ENCODE results near the gene GUCY2D.
"Not testable (repeated sequence)": the region's sequence is repeated elsewhere in the genome, so short reads cannot be mapped to it uniquely, and the experiment has no call there.

Gene GUCY2D

DNA sequence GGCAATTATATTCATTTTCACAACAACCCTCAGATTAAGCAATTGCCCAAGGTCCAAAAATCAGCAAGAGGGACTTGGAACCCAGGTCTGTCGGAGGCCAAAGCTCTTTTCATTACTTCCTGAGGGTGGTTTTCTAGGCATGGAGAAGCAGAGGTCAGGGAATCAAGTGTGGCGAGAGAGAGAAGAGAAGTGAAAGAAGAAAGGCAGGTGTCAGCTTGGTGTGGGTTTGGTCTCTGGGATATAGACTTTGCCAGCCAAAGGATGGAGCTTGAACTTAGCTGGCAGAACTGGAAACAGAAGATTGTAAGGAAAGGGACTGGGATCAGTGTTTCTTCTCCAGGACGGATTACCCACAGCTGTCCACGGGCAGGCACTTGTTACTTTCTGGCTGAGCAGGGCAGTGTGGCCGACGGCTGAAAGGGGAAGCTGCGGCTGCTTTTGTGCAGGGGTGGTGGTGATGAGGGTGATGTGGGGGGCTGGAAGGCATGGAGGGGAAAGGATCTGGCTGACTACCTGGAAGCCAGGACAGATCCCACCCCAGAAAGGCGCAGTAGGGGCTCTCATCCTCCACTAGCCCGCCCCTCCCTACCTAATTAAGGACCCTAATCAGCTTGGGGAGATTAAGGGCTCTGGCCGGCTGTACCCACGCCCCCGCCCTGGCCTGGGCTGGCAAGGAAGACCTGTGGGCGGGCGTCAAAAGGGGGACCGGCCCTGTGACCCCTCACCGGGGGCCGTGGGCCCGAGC is at the start of gene GUCY2D:
GUCY2D (plus strand) TSS at position 640 of the 745 bp plus-strand sequence. CDS start 433 bp downstream, outside the sequence.
- no peak for DNase-seq (ENCODE audit: low read depth in 4 of 4, low spot score in 1 of 4)

DNA sequence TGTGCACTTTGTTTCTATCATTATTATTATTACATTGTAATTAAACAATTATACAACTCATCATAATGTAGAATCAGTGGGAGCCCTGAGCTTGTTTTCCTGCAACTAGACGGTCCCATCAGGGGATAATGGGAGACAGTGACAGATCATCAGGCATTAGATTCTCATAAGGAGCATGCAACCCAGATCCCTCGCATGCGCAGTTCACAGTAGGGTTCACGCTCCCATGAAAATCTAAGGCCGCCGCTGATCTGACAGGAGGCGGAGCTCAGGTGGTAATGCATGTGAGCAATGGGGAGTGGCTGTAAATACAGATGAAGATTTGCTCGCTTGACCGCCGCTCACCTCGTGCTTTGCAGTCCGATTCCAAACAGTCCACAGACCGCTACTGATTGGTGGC is 49.1 kb upstream of the GUCY2D start:
- not testable (repeated sequence) for DNase-seq (ENCODE audit: low read depth in 4 of 4, low spot score in 1 of 4)

DNA sequence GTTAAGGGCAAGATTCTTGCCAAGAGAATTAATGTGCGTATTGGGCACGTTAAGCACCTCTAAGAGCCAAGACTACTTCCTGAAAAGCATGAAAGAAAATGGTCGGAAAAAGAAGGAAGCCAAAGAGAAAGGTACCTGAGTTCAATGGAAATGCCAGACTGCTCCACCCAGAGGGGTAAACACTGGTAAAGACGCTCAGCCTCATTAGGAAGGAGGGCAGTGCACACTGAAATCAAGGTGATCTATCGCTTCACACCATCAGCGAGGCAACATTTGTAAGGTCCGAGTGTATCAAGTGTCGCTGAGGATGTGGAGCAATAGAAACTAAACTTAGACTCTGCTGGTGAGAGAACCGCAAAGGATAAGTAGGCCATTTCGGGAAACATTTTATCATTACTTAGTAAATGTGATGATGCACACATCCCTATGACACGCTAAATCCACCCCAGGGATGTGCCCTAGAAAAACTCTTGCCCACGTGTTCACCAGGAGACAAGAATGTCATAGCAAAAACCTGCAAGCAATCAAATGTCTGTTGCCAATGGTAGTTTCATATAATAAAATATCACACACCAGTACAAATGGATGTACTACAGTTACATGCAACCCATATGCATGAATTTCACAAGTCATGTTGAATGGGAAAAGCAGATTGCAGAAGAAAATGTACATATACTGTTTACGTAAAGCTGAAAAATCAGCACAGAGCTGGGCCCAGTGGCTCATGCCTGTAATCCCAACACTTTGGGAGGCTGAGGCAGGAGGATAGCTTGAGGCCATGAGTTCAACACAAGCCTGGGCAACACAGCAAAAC is 46.8 kb upstream of the GUCY2D start:
- DNase-seq (ENCODE audit: low read depth in 4 of 4, low spot score in 1 of 4) = no peak

DNA sequence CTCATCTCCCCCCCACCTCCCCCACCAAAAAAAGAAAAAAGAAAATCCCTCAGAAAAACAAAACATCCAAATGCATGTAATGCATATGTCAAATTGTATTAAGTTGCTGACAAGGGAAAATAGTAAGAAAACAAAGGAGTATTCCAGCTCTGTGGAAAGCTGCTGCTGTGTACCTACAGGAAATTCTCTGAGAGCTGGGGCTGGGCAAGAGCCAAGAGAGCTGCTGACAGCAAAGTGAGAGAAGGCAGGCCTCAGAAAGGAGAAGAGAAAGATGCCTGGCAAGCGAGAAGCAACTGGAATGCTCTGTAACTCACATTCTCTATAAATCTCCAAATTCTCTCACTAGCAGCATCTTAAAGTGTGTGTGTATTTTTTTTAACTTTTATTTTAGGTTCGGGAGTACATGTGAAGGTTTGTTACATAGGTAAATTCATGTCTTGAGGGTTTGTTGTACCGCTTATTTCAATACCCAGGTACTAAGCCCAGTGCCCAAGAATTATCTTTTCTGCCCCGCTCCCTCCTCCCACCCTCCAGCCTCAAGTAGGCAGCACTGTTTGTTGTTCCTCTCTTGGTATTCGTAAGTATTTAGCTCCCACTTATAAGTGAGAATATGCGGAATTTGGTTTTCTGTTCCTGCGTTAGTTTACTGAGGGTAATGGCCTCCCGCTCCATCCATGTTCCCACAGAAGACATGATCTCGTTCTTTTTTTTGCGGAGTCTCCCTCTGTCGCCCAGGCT is 46.0 kb upstream of the GUCY2D start:
- no peak for DNase-seq (ENCODE audit: low read depth in 4 of 4, low spot score in 1 of 4)

DNA sequence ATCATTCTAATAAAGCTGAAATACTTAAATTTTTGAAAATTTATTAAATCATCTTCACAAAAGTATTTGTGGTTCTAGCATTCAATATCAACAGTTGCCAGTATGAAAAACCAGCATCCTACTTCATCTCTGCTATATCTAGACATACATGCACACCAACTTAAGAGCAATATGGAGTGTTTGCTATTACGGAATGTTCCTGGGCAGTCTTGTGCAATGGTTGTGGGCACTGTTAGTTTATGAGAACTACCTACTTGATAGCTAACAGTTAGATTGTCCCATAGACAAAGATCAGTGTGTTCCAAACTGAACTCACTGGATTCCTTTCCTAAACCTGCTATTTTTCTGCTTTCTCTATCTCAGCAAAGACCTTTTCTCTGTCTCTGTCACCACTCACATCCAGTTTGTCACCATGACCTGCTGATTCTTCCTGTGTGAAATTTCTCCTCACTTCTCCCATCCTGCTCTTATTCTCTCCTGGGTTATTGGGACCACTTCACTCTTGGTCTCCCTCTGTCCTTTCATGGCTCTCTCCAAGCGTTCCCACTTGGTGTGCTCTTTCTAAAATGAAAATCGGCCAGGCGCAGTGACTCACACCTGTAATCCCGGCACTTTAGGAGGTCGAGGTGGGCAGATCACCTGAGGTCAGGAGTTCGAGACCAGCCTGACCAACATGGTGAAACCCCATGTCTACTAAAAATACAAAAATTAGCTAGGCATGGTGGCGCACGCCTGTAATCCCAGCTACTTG is 42.7 kb upstream of the GUCY2D start:
- DNase-seq (ENCODE audit: low read depth in 4 of 4, low spot score in 1 of 4) = no peak

DNA sequence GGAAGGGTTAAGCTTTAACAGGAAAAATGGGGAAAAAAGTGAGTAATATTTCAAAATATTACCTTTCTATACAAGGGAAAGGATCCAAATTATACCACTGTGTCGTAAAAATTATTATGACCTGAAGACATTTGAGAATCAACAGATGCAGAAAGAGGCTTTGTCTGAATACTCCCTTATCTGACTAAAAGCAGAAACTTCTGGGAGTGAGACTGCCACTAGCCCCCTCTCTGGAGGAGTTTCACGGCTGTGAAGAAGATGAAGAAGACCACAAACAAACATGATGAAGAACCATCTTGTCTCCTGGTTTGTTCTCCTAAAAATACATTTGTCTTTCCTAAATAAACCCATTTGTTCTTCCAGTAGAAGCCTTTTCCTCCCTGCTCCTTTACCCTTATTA is 41.0 kb upstream of the GUCY2D start:
- no peak for DNase-seq (ENCODE audit: low read depth in 4 of 4, low spot score in 1 of 4)

DNA sequence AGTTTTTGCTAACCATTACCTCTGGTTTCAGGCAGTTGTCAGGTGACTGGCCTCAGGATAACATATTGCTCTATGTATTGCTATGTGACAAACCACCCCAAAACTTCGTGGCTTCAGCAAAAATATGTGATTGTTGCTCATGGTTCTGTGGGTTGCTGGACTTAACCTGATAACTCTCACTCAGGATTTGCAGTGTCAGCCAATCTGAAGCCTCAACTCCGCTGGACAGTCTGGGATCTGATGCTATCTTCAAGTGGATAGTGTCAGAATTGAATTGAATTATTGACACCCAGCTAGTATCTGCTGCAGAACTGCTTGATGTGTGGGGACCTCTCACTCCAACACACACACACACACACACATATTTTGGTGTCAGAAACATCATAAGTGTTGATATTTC is 34.7 kb upstream of the GUCY2D start:
- no peak for DNase-seq (ENCODE audit: low read depth in 4 of 4, low spot score in 1 of 4)

DNA sequence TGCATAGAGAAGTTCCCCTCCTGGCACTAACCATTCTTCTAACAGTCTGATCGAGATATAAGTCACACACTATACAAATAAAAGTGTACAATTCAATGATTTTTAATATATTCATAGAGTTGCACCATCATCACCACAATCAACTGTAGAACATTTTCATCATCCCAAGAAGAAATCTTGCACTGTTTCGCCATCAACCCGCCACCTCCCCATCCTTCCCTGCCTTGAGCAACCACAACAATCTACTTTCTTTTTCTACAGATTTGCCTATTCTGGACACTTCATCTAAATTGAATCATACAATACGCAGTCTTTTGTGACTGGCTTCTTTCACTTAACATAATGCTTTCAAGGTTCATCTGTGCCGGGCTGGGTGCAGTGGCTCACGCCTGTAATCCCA is 33.0 kb upstream of the GUCY2D start:
- no peak for DNase-seq (ENCODE audit: low read depth in 4 of 4, low spot score in 1 of 4)

DNA sequence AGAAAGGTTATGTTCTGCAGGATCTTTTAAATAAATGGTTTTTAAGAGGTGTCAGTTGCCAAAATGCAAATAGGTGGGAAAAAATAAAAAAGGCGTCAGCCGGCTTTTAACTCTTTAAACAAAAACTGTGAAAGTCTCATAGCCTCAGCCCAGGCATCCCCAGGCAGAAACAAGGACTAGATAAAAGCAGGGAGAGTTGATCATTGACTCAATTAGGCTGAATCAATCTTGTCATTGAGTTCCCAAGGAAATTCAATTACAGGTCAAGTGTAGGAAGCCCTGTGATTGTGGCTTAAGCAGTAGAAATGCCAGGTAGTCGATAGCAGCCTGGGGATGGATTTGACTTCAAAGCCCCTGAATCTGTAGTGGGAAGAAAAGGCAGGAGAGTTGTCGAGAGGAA is 30.8 kb upstream of the GUCY2D start:
- no peak for DNase-seq (ENCODE audit: low read depth in 4 of 4, low spot score in 1 of 4)

DNA sequence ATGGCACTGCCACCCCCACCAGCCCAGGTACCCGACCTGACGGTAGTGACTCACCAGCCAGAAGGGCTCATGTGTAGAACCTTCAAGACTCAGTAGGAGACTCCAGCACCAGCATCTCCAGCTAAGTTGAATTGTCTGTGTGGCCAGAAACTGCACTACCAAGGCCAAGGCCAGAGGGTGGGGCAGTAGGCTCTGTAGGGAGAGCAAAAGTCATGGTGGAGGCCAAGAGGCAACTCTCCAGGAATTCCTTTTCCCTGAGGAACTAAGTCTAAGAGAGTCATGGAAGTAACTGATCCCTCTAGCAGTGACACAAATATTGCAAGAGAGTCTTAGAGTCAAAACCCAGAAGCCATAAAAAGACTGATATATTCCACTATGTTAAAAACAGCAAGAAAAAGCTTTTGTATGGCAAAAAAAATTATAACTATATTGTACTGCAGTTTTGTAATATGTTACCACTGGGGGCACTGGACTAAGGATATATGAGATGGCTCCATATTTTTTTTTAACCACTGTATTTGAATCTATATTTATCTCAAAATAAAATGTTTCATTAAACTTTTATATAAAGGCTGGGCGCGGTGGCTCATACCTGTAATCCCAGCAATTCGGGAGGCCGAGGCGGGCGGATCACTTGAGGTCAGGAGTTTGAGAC is 30.2 kb upstream of the GUCY2D start:
- no peak for DNase-seq (ENCODE audit: low read depth in 4 of 4, low spot score in 1 of 4)

DNA sequence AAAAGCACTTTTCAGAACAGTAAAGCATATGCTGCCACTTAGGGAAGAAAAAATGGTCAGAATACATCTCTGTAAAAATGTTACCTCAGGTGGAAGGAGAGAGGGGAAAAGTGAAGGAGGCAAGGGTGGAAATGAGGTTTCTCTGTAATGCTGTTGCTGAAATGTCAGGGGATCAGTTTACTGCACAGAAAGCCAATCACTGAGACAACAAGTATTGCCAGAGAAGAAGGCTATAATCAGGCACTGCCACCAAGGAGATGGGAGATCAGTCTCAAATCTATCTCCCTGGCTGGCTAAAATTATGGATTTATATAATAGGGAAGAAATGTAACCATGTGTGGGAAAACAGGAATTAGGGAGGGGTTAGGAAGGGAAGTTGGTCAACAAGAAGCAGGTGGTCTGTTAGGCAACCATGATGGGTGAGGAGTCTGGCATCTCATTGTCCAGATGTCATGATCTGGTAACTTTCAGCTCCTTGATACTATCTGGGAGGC is 27.7 kb upstream of the GUCY2D start:
- DNase-seq (ENCODE audit: low read depth in 4 of 4, low spot score in 1 of 4) = no peak

DNA sequence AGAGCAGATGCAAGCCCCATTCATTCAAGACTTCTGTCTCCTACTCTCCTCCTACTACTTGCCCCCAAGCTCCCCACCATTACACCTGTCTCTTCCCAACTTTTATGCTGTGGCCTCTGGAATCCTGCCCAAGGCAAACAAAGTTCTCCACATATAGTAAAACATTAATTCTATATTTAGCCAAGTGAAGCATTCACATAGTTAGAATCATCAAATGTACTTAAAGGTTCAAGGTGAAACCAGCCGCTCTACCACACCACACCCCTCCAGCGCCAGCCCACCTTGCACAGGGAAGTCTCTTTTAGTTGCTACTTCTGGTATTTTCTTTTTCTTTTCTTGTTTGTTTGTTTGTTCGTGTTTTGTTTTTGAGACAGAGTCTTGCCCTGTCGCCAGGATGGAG is 25.4 kb upstream of the GUCY2D start:
- DNase-seq (ENCODE audit: low read depth in 4 of 4, low spot score in 1 of 4) = no peak

DNA sequence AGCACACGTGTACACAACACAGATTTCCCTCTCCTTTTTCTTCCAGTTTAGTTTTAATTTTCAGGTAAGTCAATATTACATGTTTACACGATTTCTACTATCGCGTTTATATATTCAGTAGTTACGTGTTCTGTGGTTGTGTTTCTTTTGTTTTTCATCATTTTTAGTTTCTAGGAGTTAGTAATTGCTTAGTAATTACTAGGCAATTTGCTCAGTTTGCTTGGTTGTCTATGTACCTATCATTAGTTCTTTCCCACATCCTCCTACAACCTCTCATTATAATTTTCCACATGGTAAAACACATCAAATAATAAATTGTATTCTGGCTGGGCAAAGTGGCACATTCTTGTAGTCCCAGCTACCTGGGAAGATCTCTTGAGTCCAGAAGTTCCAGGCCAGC is 24.6 kb upstream of the GUCY2D start:
- DNase-seq (ENCODE audit: low read depth in 4 of 4, low spot score in 1 of 4) = no peak

DNA sequence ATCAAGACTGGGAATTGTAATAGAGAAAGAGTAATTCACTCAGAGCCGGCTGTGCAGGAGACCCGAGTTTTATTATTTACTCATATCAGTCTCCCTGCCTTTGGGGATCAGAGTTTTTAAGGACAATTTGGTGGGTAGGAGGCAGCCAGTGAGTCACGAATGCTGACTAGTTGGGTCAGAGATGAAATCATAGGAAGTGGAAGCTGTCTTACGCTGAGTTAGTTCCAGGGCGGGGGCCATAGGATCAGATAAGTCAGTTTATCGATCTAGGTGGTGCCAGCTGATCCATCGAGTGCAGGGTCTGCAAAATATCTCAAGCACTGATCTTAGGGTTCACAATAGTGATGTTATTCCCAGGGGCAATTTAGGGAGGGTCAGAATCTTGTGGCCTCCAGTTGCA is 20.2 kb upstream of the GUCY2D start:
- no peak for DNase-seq (ENCODE audit: low read depth in 4 of 4, low spot score in 1 of 4)

DNA sequence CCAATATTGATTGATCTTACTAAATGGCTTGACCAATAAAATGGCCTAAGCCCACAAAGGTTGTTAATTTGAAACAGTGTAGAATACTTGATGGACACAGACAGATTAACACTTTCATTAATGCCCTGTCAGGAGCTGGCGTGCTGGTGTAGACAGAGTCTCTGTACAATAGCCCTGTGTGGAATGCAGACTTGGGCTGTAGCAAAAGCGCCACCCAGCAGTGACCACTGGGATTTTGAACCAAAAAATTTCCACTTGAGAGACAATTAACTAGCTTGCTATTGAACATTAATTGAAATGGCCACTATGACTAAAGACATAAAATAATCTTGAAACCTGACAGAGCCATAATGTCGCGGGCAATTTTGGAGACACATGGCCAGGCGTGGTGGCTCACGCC is 19.7 kb upstream of the GUCY2D start:
- DNase-seq (ENCODE audit: low read depth in 4 of 4, low spot score in 1 of 4) = no peak

DNA sequence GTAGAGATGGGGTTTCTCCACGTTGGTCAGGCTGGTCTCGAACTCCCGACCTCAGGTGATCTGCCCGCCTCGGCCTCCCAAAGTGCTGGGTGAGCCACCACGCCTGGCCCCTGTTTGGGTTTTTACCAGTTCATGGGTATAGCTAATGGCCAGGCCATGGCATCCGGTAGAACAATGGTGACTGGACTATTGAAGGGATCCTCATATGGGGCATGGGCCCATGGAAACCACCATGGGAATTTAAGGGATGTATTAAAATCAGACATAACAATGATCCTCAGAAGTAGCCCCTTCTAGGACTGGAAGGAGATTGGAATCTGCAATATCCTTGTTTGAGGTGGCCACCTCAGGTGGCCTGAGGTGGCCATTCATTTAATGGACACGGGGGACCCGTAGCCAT is 17.5 kb upstream of the GUCY2D start:
- no peak for DNase-seq (ENCODE audit: low read depth in 4 of 4, low spot score in 1 of 4)

DNA sequence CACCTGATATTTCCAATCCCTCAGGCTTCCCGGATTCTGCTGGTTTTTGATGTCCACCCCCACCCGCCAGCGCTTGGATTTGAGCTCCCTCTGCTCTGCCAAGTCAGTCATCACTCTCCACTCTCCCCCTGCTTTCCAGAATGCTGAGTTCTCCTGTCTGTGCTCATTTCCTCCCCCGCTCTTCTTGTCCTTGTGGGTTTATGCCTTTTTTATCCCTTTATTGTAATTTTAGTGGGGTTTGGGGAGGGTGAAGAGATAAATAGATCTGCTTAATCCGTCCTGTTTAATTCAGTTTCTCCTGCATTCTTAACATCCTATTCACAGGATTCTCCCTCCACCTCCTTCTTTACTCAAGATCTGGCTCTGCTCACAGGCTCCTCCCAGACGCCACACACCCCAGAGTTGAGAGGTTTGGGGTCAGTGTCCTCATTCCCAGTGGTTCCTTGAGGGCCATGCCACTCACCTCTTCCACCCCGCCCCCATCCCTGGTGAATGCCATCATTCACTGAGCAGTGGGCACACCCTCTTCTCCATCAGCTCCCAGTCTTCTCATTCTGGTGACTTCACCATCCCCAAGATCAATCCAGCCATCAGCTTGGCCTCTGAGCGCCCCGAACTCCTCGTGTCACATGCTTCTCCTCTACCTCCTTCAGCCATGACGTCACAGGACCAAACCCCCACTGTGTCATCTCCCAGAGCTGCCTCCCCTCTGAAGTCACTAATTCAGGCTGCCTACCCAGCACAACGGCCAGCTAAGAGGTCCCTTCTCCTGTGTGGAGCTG is 15.1 kb upstream of the GUCY2D start:
- no peak for DNase-seq (ENCODE audit: low read depth in 4 of 4, low spot score in 1 of 4)

DNA sequence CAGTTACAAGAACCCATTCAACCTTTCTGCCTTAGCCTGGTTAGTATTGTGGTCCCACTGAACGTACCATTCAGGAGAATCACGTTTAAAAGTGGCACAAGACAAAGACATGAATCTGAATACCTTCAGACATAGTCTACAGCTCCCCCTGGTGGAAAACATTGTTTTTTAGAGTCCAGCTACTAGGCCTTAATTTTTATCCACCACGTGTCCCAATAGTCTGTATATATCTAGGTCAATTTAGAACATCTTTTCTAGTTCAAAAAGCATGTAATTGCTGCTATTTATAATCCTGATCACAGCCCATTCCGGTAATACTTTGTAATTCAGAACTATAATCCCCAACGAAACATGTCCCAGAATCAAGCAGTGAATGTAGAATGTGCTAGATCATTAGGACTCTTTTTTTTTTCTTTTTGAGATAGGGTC is 13.7 kb upstream of the GUCY2D start:
- peak in 3 of 4 experiments; percentile 25 to 60 (median 30) for DNase-seq (ENCODE audit: low read depth in 4 of 4, low spot score in 1 of 4)

DNA sequence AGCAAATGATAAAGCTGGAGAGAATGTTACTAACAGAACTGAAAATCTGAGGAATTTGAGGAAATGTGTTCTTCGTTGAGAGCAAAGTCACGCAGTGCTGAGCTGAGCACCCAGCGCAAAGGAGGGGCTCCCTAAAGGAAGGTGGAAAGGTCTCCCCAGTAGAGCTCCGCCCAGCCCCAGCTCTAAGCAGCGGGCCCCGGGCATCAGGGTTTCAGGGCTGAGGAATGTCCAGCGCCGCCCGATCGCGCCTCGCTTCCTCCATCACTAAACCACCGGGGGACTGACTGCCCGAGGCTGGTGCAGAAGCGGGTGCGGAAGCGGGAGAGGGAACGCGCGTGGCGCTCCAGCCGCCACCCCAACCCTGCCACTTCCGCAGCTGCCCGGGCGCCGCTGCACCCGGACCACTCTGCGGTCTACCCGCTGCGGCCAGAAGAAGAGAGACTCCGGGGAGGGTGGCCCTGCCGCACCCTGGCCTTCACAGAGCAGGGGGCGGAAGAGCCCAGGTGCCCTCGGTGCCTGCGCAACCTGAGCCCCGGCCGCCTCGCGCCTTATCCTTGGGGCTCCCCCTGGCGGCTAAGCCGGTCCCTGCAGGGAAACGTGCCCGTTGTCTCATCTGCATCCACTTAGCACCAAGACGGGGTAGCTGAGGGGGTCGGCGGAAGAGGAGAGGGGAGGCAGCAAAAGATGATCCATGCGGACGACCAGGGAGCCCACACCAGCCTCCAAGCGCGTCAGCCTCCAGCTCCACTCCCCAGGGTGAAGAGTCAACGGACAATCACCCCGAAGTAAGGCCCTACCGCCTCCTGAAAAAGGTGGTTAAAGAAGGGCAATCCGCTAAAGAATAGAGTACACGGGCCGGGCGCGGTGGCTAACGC is 12.4 kb upstream of the GUCY2D start:
- peak; percentile 90 to 98 (median 94) for DNase-seq (ENCODE audit: low read depth in 4 of 4, low spot score in 1 of 4)

All from stimulated activated CD4-positive, alpha-beta T cell treated with anti-CD3 and anti-CD28 coated beads, Interleukin-1b, Interleukin-23, amount 100 ng/mL, for 24 hours (primary cell).